A549 (cell line): ENCODE results near the gene HPD. TPM values are rescaled to one million over a fixed set of nuclear protein-coding genes. Genes with fewer than 3 reads are reported as not detected.

Experiments used
- ATAC-seq, 2 experiments: fragments of 200-7000 bp in 1 of 2; fragments of >200 bp in 1 of 2; cut with Nextera tagmentation in 1 of 2; cut with Tn5 transposase in 1 of 2; 3 replicates each; pipeline versions ENCODE4 v1.8.0 to v1.9.1; 2018 to 2020; ENCODE audit warnings: mild to moderate bottlenecking in 1 of 2, moderate library complexity in 1 of 2
- CTCF ChIA-PET: fragments of 300-600 bp; sonication (Branson Sonifier 250); formaldehyde crosslinking; extraction: SDS; loops from one replicate; lab custom pipeline; 2021; ENCODE audit warnings: antibody characterized with exemption, inconsistent platforms; lab: Yijun Ruan, JAX
- POLR2A ChIA-PET: fragments of 350-600 bp; formaldehyde crosslinking; extraction: SDS; loops from one replicate; lab custom pipeline; 2021; ENCODE audit warnings: antibody characterized with exemption, inconsistent platforms; lab: Yijun Ruan, JAX
- DNase-seq, 2 experiments: peaks; one replicate each; pipeline versions ENCODE4 v3.0.0 to v3.0.0-alpha.2; 2011 to 2016; ENCODE audit warnings: low read depth in 1 of 2, low spot score in 1 of 2
- FAIRE-seq: peaks from 2 replicates; lab custom pipeline; 2011; peaks lifted over from hg19 to GRCh38; lab: Jason Lieb, UNC
- H3K27ac ChIP-seq, 2 experiments: fragments of >200 bp; sonication (Bioruptor Twin); formaldehyde crosslinking; 3 replicates each; pipeline ENCODE4 v1.5.1; 2016 to 2017
- H3K4me1 ChIP-seq: fragments of >200 bp; sonication (Bioruptor Twin); formaldehyde crosslinking; 3 replicates; pipeline ENCODE4 v1.6.1; 2016
- H3K4me2 ChIP-seq: fragments of >200 bp; sonication (Bioruptor Twin); formaldehyde crosslinking; 3 replicates; pipeline ENCODE4 v1.6.1; 2016
- H3K4me3 ChIP-seq: fragments of >200 bp; sonication (Bioruptor Twin); formaldehyde crosslinking; 3 replicates; pipeline ENCODE4 v1.5.1; 2016
- H3K9me3 ChIP-seq: fragments of >200 bp; sonication (Bioruptor Twin); formaldehyde crosslinking; 3 replicates; pipeline ENCODE4 v1.6.1; 2016
- BHLHE40 ChIP-seq: IDR thresholded peaks from 2 replicates; pipeline ENCODE4 v1.6.1; 2012; ENCODE audit warnings: low read depth, low read length, inconsistent platforms
- CBX2 ChIP-seq: fragments of 200-600 bp; sonication (generic); IDR thresholded peaks from 2 replicates; pipeline ENCODE4 v1.6.1; 2016; ENCODE audit warnings: low read depth, mild to moderate bottlenecking, borderline replicate concordance
- EHF ChIP-seq: fragments of 250-450 bp; sonication (Bioruptor Pico); IDR thresholded peaks from 2 replicates; pipeline ENCODE4 v1.5.0; 2020; ENCODE audit warnings: mild to moderate bottlenecking
- ESRRA ChIP-seq: fragments of 150-350 bp; IDR thresholded peaks from 2 replicates; pipeline ENCODE4 v1.6.1; 2014; ENCODE audit warnings: mild to moderate bottlenecking, low read length, borderline replicate concordance
- FOSB ChIP-seq: fragments of 250-450 bp; sonication (Bioruptor Pico); IDR thresholded peaks from 2 replicates; pipeline ENCODE4 v1.5.0; 2020; ENCODE audit warnings: mild to moderate bottlenecking, moderate library complexity
- HEYL ChIP-seq: fragments of 250-450 bp; sonication (Bioruptor Pico); IDR thresholded peaks from 2 replicates; pipeline ENCODE4 v1.8.0; 2021; ENCODE audit warnings: mild to moderate bottlenecking, moderate library complexity
- HOXA7 ChIP-seq: fragments of 250-450 bp; sonication (Bioruptor Pico); IDR thresholded peaks from 2 replicates; pipeline ENCODE4 v1.5.0; 2020; ENCODE audit warnings: mild to moderate bottlenecking, moderate library complexity
- HOXB13 ChIP-seq: fragments of 250-450 bp; sonication (Bioruptor Pico); IDR thresholded peaks from 2 replicates; pipeline ENCODE4 v1.5.0; 2020; ENCODE audit warnings: low read depth, mild to moderate bottlenecking, moderate library complexity
- JUN ChIP-seq, 2 experiments: fragments of >200 bp; sonication (Bioruptor Twin); formaldehyde crosslinking; IDR thresholded peaks; 2 replicates in 1 of 2; 3 replicates in 1 of 2; pipeline ENCODE4 v1.6.1; 2016 to 2017
- KDM5A ChIP-seq: fragments of 200-600 bp; sonication (generic); IDR thresholded peaks from 2 replicates; pipeline ENCODE4 v1.6.1; 2016; ENCODE audit warnings: antibody characterized with exemption, mild to moderate bottlenecking
- MAFK ChIP-seq: fragments of 450-650 bp; IDR thresholded peaks from 2 replicates; pipeline ENCODE4 v1.6.1; 2014; ENCODE audit not compliant: partially characterized antibody
- PHF8 ChIP-seq: fragments of 200-600 bp; sonication (generic); IDR thresholded peaks from 2 replicates; pipeline ENCODE4 v1.6.1; 2016; ENCODE audit warnings: low read depth, mild to moderate bottlenecking, antibody characterized with exemption, moderate library complexity, borderline replicate concordance
- POLR2A ChIP-seq: IDR thresholded peaks from 2 replicates; pipeline ENCODE4 v1.6.1; 2012; ENCODE audit warnings: mild to moderate bottlenecking, low read length
- RAD21 ChIP-seq, 2 experiments: fragments of >200 bp in 1 of 2; sonication (Bioruptor Twin) in 1 of 2; formaldehyde crosslinking in 1 of 2; IDR thresholded peaks in 1 of 2; conservative IDR thresholded peaks in 1 of 2; 2 replicates in 1 of 2; 3 replicates in 1 of 2; pipeline ENCODE4 v1.6.1; 2012 to 2018; ENCODE audit warnings: inconsistent platforms in 1 of 2
- RNF2 ChIP-seq: fragments of 200-600 bp; sonication (generic); IDR thresholded peaks from 2 replicates; pipeline ENCODE4 v1.6.1; 2016; ENCODE audit warnings: low read depth, mild to moderate bottlenecking, antibody characterized with exemption, moderate library complexity, borderline replicate concordance
- SMC3 ChIP-seq: fragments of >200 bp; sonication (Bioruptor Twin); formaldehyde crosslinking; IDR thresholded peaks from 3 replicates; pipeline ENCODE4 v1.6.1; 2018; ENCODE audit warnings: inconsistent platforms
- TP53 ChIP-seq: fragments of 250-450 bp; sonication (Bioruptor Pico); IDR thresholded peaks from 2 replicates; pipeline ENCODE4 v1.5.0; 2021; ENCODE audit warnings: mild to moderate bottlenecking, moderate library complexity
- ZSCAN20 ChIP-seq: fragments of 250-450 bp; sonication (Bioruptor Pico); IDR thresholded peaks from 2 replicates; pipeline ENCODE4 v1.8.0; 2022; ENCODE audit warnings: mild to moderate bottlenecking, moderate library complexity
- WGBS: methylation state at CpG from one replicate; pipeline ENCODE4 v1.1.6; 2017; ENCODE audit errors: missing lambda C conversion rate; 5-methylcytosine and 5-hydroxymethylcytosine counted together
- polyA plus RNA-seq, 4 experiments: library from polyadenylated mRNA; depleted of rRNA in 3 of 4; stranded (reverse); fragments of >200 nt; fragmentation: RNase III in 1 of 4; extraction: RNeasy Plus Mini Kit Qiagen cat#74134 plus additional on column Dnase treatment in 1 of 4; gene quantifications; 2 replicates in 3 of 4; 3 replicates in 1 of 4; pipeline ENCODE4 v1.2.3, GENCODE V29; 2011 to 2017
- TF ChIP-seq, protein P1 (sequence below): fragments of 250-450 bp; sonication (Bioruptor Pico); IDR thresholded peaks from 2 replicates; pipeline ENCODE4 v1.5.0; 2020; ENCODE audit warnings: low read depth, mild to moderate bottlenecking, moderate library complexity
- TF ChIP-seq, protein P2 (sequence below): fragments of >200 bp; sonication (Bioruptor Twin); formaldehyde crosslinking; IDR thresholded peaks from 3 replicates; pipeline ENCODE4 v1.5.1; 2016
- TF ChIP-seq, protein P3 (sequence below): fragments of 150-350 bp; IDR thresholded peaks from 2 replicates; pipeline ENCODE4 v1.6.1; 2014; ENCODE audit warnings: low read depth, mild to moderate bottlenecking, low read length

Gene HPD
- polyA plus RNA-seq, 2 of the 4 experiments (the other 2 are of a cell fraction): 1.7 to 1.8 TPM

DNA sequence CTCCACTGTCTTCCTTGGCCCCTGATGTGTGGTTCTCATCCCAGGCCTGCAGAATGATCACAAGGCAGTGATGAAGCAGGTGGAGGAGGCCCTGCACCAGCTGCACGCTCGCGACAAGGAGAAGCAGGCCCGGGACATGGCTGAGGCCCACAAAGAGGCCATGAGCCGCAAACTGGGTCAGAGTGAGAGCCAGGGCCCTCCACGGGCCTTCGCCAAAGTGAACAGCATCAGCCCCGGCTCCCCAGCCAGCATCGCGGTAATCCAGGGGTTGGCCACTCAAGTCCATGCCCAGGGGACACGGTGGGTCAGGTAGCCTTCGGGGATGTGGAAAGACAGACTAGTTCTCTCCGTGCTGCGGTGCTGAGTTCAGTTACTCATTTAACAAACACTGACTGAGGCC is 40.9 kb upstream of the HPD start:
- WGBS: 87% methylated on average over 13 of the region's 14 CpGs
- POLR2A ChIA-PET: no interaction called here

DNA sequence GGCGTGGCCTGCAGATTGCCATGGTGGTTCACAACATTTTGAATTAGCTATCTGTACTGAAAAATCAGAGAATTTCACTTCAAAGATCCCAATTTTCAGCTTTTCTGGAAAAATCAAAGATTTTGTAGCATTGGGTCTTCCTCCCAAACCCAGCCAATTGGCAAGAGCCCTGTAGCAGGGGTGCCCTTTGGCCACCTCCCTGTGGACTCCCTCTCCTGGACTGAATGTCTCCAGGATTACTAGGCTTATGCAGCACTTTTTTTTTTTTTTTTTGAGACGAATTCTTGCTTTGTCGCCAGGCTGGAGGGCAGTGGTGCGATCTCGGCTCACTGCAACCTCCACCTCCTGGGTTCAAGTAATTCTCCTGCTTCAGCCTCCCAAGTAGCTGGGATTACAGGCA is 39.6 kb upstream of the HPD start:
- FAIRE-seq: no peak
- 61% methylated on average over 5 of the region's 5 CpGs for WGBS
- Histone ChIP-seq H3K4me1 (peaks cover 17% of the 10 kb centered on the region), H3K4me2 (no peak overlapping the region), H3K4me3 (no peak overlapping the region), H3K27ac (0 out of 6 replicates have a peak overlapping the region, but pooled peaks of 1 of the 2 experiments have one; percentile 3), H3K9me3 (no peaks in the 10 kb centered on the region)
- CTCF ChIA-PET: interaction anchor here (1.5 kb wide), 2 partner anchors 9 to 10 kb away, joined by 3 to 4 read pairs; no protein-coding TSS in a partner anchor
- TF ChIP-seq MAFK: no peak
- TF ChIP-seq PHF8: no peak
- no peak for TF ChIP-seq BHLHE40
- no peak for TF ChIP-seq RNF2
- TF ChIP-seq, protein P1, sequence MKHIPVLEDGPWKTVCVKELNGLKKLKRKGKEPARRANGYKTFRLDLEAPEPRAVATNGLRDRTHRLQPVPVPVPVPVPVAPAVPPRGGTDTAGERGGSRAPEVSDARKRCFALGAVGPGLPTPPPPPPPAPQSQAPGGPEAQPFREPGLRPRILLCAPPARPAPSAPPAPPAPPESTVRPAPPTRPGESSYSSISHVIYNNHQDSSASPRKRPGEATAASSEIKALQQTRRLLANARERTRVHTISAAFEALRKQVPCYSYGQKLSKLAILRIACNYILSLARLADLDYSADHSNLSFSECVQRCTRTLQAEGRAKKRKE (CRISPR knock-in tag): no peak
- TF ChIP-seq HOXA7 (CRISPR knock-in tag): no peak
- TF ChIP-seq KDM5A: no peak
- no peak for TF ChIP-seq CBX2
- TF ChIP-seq, protein P2, sequence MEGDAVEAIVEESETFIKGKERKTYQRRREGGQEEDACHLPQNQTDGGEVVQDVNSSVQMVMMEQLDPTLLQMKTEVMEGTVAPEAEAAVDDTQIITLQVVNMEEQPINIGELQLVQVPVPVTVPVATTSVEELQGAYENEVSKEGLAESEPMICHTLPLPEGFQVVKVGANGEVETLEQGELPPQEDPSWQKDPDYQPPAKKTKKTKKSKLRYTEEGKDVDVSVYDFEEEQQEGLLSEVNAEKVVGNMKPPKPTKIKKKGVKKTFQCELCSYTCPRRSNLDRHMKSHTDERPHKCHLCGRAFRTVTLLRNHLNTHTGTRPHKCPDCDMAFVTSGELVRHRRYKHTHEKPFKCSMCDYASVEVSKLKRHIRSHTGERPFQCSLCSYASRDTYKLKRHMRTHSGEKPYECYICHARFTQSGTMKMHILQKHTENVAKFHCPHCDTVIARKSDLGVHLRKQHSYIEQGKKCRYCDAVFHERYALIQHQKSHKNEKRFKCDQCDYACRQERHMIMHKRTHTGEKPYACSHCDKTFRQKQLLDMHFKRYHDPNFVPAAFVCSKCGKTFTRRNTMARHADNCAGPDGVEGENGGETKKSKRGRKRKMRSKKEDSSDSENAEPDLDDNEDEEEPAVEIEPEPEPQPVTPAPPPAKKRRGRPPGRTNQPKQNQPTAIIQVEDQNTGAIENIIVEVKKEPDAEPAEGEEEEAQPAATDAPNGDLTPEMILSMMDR: no peak
- TF ChIP-seq HEYL: no peak
- TF ChIP-seq ZSCAN20: no peak
- no peak for TF ChIP-seq HOXB13 (CRISPR knock-in tag)
- TF ChIP-seq POLR2A: no peak
- TF ChIP-seq JUN (IDR thresholded peaks at IDR 0.05): no peak
- TF ChIP-seq RAD21 (conservative IDR thresholded peaks at IDR 0.05 in 1 of 2, IDR thresholded peaks at IDR 0.05 in 1 of 2): no peak
- TF ChIP-seq TP53 (CRISPR knock-in tag): no peak
- POLR2A ChIA-PET: interaction anchor here (0.5 kb wide), 1 partner anchor 12 kb away, joined by 5 read pairs; no protein-coding TSS in a partner anchor
- no peak for DNase-seq
- ATAC-seq: no peak

More for the DNA sequence above, 40.9 kb upstream of the HPD start:
- CTCF ChIA-PET: interaction anchor here (1.0 to 1.5 kb wide), 2 partner anchors 17 to 132 kb away, joined by 3 to 8 read pairs; no protein-coding TSS in a partner anchor
- H3K9me3 ChIP-seq: no peaks in the 10 kb centered on the region
- H3K27ac ChIP-seq: no peak overlapping the region
- ATAC-seq (no peak), FAIRE-seq (no peak), DNase-seq (no peak)
- TF ChIP-seq ESRRA: no peak
- no peak for TF ChIP-seq EHF (CRISPR knock-in tag)
- TF ChIP-seq, protein P3, sequence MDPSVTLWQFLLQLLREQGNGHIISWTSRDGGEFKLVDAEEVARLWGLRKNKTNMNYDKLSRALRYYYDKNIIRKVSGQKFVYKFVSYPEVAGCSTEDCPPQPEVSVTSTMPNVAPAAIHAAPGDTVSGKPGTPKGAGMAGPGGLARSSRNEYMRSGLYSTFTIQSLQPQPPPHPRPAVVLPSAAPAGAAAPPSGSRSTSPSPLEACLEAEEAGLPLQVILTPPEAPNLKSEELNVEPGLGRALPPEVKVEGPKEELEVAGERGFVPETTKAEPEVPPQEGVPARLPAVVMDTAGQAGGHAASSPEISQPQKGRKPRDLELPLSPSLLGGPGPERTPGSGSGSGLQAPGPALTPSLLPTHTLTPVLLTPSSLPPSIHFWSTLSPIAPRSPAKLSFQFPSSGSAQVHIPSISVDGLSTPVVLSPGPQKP: no peak
- no peak overlapping the region for H3K4me3 ChIP-seq
- H3K4me2 ChIP-seq: no peak overlapping the region
- peaks cover 4% of the 10 kb centered on the region for H3K4me1 ChIP-seq

DNA sequence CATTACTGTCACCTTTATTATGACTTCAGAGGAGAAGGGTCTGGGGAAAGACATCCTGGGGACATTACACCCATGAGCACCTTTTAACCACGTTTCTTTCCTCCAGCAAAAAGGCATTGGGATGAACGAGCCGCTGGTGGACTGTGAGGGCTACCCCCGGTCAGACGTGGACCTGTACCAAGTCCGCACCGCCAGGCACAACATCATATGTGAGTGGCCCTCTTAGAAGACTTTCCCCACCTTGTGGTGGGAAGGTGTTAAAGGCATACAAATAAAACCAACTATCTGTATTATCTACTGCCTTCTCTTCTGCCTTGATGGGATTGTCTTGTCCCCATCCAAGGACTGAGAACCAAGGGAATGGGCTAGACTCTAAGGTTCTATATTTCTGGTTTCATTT is 36.0 kb upstream of the HPD start:
- Histone ChIP-seq H3K4me3 (no peak overlapping the region), H3K27ac (peak overlapping the region in 1 of 2 experiments; percentile 67; a peak in 1 of 6 replicates), H3K4me1 (peaks cover 30% of the 10 kb centered on the region), H3K4me2 (peak overlapping the region; percentile 58), H3K9me3 (no peaks in the 10 kb centered on the region)
- 57% methylated on average over 7 of the region's 7 CpGs for WGBS
- FAIRE-seq: no peak
- peak; percentile 35; the same call in 2 of the 3 replicates for TF ChIP-seq SMC3
- peak in 1 of 2 experiments; percentile 34; a peak in 1 of 5 replicates for TF ChIP-seq RAD21 (conservative IDR thresholded peaks at IDR 0.05 in 1 of 2, IDR thresholded peaks at IDR 0.05 in 1 of 2)
- TF ChIP-seq, protein P2: peak; percentile 37
- TF ChIP-seq FOSB (CRISPR knock-in tag): no peak
- DNase-seq: peak; percentile 49 to 72
- ChIA-PET CTCF (interaction anchor here (0.7 to 9.1 kb wide), 5 partner anchors 19 to 563 kb away, joined by 3 to 195 read pairs (median 5); partner anchors contain the start of gene RHOF), POLR2A (no interaction called here)
- peak; percentile 70 to 85 for ATAC-seq
